GM19035 (cell line): ENCODE results near the gene AKR1C2.
"Not testable (repeated sequence)": the region's sequence is repeated elsewhere in the genome, so short reads cannot be mapped to it uniquely, and the experiment has no call there.

ENCODE experiments used
- ATAC-seq: cut with Tn5 transposase; IDR thresholded peaks from one replicate; pipeline ENCODE4 v1.9.1; 2021; ENCODE audit not compliant: unreplicated experiment

Gene AKR1C2

GRCh38 chr10:4962308-4962707 lies 41.3 kb downstream of the AKR1C2 start:
- ATAC-seq: not testable (repeated sequence)

GRCh38 chr10:4961558-4961957 lies 42.1 kb downstream of the AKR1C2 start:
- ATAC-seq: not testable (repeated sequence)

- ATAC-seq: not testable (repeated sequence)
Measured at GRCh38 chr10:4956955-4957645, 46.6 kb downstream of the AKR1C2 start.

GRCh38 chr10:4956088-4956487 lies 47.6 kb downstream of the AKR1C2 start:
- not testable (repeated sequence) for ATAC-seq

GRCh38 chr10:4953405-4953804 lies 50.3 kb downstream of the AKR1C2 start:
- ATAC-seq: no peak

GRCh38 chr10:4951512-4952162 lies 52.0 kb downstream of the AKR1C2 start:
- ATAC-seq: not testable (repeated sequence)

DNA sequence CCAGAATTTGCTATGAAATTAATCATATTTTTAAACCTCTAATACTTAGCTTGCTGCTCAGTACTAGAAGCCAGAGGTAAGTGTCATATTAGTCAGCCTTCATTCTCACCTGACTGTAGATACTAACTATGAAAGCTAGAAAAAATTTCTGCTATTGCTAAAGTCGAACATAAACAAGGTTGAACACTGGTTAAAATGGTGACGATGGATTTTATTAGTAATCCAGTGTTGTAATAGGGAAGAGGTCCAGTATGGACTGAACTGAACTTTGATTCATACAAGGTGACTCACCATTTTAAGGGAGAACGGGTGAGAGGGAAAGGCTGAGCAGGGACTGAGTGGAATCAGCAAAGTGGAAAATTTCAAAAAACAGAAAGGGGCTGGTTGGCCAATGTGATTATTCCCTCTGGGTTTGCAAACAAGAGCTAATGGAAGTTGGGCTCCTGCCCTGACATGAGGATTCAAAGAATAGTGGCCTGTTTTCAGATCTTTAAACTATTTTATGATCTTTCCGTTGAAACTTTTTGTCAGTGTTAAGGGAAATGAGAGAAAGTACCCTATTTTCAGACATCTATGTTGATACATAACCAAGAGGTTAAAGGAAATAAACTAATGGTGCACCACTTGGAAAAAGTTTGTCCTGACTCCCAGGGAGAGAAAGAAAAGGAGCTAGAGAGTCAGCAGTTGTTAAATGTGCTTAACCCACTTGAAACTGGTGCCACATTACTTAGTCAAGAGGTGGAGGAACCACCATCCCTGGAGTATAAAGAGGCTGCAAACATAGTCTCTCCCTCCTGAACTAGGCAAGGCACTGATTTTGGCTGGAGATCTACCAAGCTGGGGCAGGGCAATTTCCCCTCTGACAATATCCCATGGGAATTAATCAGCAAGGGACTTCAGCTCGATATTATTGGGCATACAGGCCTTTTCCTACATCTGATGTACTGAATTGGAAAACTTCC lies 55.7 kb downstream of the AKR1C2 start:
- ATAC-seq: no peak

- no peak for ATAC-seq
Measured at GRCh38 chr10:4947039-4947634, 56.5 kb downstream of the AKR1C2 start.

GRCh38 chr10:4945766-4946717 lies 57.6 kb downstream of the AKR1C2 start:
- ATAC-seq: no peak

GRCh38 chr10:4944841-4945240 lies 58.8 kb downstream of the AKR1C2 start:
- ATAC-seq: no peak

DNA sequence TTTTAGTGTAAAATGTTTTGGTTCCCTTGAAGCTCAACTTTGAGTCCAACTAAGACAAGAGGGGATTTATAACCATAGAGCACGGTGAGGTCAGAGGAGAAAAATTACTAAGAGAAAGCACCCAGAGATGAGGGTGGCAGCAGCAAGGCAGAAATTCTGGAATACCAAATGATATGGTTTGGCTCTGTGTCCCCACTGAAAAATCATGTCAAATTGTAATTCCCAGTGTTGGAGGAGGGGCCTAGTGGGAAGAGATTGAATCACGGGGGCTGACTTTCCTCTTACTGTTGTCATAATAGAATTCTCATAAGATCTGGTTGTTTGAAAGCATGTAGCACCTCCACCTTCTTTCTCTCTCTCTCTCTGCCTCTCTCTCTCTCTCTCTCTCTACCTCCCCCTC lies 59.8 kb downstream of the AKR1C2 start:
- no peak for ATAC-seq

DNA sequence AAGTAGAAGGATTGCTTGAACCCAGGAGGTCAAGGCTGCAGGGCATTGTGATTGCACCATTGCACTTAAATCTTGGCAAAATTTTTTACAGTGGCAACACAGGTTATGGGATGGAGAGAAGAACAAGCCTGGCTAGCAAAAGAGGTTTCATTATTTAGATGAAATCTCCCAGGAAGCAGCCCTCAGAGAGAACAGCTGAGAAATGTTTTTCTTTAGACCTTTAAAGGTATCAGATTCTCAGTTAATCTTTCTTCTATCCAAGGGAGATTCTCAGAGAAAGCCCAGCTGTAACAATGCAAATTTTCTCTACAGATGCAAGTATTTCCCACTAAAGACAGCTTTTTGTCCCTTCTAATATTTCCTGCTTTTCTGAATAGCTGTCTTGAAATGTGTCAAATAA lies 60.2 kb downstream of the AKR1C2 start:
- ATAC-seq: not testable (repeated sequence)

GRCh38 chr10:4942931-4943330 lies 60.7 kb downstream of the AKR1C2 start:
- ATAC-seq: not testable (repeated sequence)

- no peak for ATAC-seq
Measured at GRCh38 chr10:4941540-4942330, 61.9 kb downstream of the AKR1C2 start.

DNA sequence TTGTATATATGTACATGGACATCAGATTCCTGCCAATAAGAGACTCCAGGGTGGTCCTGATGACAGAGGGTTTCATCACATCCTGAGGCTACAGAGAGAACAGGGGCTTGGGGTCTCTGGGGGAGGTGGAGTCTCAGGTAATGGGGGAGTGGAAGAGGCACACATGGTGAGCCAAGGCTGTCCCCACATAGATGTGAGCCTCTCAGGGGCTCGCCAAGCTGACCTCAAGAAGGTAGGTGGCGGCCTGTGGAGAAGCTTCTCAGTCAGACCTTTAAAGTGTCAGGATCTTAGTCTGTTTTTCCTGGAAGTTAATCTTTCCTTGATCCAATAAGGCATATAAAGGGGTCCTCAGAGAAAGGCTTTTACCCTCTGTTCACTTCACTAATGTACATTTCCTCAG lies 62.7 kb downstream of the AKR1C2 start:
- not testable (repeated sequence) for ATAC-seq

GRCh38 chr10:4940073-4940428 lies 63.6 kb downstream of the AKR1C2 start:
- not testable (repeated sequence) for ATAC-seq

GRCh38 chr10:4939224-4940072 lies 64.2 kb downstream of the AKR1C2 start:
- ATAC-seq: no peak
